ENCODE data around the gene HOXA4.

Gene HOXA4

DNA sequence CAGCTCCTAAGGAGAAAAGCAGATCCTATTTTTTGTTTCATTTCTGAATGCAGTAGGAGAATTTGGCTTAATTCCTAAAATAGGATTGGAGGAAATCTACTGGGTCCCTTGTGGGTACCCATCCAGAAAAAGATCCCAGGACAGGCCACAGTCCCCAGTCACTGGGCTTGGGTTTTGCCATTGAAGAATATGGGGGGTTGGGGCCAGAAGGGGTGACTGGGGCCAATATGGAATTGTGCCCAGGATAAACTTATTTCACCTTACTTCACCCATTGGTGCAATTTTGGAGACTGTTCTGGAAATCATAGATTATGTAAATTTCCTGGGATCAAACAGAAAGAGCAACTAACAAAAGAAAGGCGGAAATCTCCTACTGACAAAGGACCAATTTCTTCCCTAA is 7.9 kb upstream of the HOXA4 start:
- FAIRE-seq (no peak), DNase-seq (ENCODE audit: insufficient read length, low spot score) (no peak)

GRCh38 chr7:27137640-27138315 is 7.2 kb upstream of the HOXA4 start:
- no peak for FAIRE-seq
- DNase-seq (ENCODE audit: insufficient read length, low spot score) = no peak

DNA sequence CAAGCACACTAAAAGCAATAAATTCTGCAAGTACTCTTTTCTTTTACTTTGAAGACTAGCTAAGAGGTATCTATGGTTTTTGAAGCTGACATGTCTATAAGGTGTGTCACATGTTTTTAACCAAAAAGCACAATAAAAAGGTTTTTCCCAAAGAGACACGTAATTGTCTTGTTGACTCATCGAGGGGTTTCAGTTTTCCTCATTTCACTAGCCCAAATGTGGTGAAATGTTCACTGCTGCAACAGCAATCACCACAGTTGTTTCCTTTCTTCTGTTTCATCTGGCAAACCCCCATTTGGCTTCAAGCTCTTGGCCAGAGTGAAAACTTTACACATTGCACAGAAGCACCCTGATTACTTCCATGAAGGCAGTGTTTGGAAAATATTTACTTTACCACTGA is 3.8 kb upstream of the HOXA4 start:
- FAIRE-seq = no peak

DNA sequence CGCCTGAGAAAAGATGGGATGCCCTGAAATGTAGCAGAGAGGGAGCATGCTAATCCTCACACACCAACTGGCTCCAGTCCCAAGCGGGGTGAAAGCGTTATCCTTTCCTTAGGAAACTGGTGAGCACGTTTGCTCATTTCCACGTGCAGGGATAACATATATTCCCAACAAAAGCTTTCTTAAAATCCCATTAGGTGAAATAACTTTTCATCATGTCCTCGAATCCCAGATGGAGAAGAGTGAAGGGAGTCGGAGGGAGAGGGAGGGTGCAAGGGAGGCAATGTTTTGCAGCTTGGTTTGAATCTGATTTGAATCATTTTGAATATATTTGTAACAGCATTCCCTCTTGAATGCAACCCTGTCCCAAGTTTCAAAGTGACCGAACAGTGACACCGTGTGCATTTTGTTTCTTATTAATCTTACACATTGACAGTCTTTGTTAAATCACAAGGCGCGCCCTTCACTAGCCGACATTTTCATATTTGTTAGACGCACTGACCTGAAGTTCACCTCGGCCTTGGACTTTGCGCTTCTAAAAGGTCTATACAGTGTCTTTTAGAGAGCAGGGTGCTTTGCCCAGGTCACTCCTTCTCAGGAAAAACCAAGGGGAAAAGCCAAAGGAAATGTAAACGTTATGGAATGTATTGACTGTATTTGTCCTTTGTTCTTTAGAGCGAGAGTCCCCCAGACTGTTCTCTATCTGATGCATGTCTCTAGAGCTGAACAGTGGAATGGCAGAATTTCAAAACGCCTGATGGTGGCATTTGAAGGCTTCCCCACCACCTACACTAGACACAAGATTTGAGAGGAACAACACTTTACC is 3.1 kb upstream of the HOXA4 start:
- FAIRE-seq (no peak), DNase-seq (ENCODE audit: insufficient read length, low spot score) (no peak)

More for the DNA sequence above, 3.8 kb upstream of the HOXA4 start:
- no peak for DNase-seq (ENCODE audit: insufficient read length, low spot score)

- FAIRE-seq = no peak
- DNase-seq (ENCODE audit: insufficient read length, low spot score) = no peak
Observed at GRCh38 chr7:27132978-27133377, 2.4 kb upstream of the HOXA4 start.

- FAIRE-seq (no peak), DNase-seq (ENCODE audit: insufficient read length, low spot score) (no peak)
Observed at GRCh38 chr7:27132214-27132613, 1.7 kb upstream of the HOXA4 start.

DNA sequence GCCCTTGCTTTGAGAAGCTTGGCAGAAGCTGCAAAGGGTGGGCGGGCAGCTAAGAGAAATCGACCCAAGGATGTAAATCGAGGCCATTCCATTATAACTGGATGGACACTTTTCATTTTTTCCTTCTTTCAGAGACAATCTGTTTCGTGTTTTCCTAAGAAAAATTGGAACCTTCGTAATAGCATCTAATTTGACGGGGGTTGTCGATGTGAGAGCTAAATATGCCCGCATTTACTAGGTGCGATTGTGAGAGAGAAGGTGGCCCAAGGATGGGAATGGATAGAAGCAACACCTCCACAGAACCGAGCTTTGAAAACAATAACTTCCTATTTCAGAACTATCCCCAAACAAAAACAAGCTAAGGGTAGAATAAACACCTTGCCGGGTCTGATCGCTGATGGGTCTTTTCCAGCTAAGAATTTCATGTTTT is 848 bp upstream of the HOXA4 start:
- DNase-seq (ENCODE audit: insufficient read length, low spot score) (no peak), FAIRE-seq (no peak)

DNA sequence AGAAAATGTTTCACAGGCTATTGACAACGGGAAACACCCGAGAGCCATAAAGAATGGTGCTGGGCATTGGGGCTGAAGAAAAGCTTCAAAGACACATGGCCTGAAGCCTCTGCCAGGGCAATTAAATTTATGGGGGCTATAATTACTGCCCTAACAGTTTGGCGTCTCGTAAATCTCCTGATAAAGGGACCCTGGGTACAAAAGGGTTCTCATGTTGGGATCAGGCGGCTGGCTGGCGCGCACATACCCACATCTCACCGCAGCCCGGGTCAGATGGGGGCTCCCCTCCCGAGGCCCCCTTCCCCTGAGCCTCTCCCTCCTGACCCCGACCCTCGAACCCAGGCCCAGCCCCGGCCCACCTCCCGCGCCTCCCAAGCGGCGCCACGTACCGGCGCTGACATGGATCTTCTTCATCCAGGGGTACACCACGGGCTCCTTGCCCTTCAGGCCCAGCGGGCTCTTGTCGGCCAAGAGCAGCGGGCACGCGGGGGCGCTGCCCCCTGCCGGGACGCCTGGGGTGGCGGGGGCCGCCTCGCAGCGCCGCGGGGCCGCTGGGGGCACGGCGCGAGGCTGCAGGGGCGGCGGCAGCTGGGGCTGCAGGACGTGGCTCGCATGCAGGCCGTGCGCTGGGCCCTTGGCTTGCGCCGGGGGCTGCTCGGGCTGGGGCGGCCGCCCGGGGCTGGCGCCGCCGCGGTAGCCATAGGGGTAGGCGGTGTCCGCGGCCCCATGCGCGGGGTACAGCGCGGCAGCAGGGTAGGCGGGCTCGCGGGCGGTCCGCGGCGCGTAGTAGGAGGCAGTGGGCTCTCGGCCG is 623 bp downstream of the HOXA4 start:
- no peak for DNase-seq (ENCODE audit: insufficient read length, low spot score)
- no peak for FAIRE-seq

GRCh38 chr7:27128776-27129728 is 1.5 kb downstream of the HOXA4 start:
- FAIRE-seq (no peak), DNase-seq (ENCODE audit: insufficient read length, low spot score) (no peak)

GRCh38 chr7:27128034-27128433 is 2.5 kb downstream of the HOXA4 start:
- DNase-seq (ENCODE audit: insufficient read length, low spot score) (no peak), FAIRE-seq (no peak)

GRCh38 chr7:27126596-27127327 is 3.8 kb downstream of the HOXA4 start:
- no peak for DNase-seq (ENCODE audit: insufficient read length, low spot score)
- no peak for FAIRE-seq

DNA sequence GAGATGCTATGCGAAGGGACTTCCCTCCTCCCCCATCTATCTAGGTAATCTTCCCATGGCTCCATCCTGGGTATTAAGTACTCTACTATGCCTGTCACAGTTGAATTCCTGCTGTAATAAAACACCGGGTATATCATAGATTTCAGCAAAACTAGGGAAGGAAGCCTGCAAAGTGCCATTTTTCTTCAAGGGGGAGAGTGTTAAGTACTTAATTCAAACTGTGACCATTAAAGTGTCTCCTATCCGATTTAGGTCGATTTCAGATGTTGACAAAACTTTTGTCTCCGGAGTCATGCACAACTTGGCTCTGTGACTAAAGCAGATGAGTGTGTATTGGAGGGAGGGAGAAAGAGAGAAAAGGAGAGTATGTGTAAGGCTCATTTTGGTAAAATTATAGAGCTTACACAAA is 4.6 kb downstream of the HOXA4 start:
- DNase-seq (ENCODE audit: insufficient read length, low spot score) (no peak), FAIRE-seq (no peak)

- FAIRE-seq (no peak), DNase-seq (ENCODE audit: insufficient read length, low spot score) (no peak)
Observed at GRCh38 chr7:27124902-27125689, 5.5 kb downstream of the HOXA4 start.

- no peak for FAIRE-seq
- DNase-seq (ENCODE audit: insufficient read length, low spot score) = no peak
Observed at GRCh38 chr7:27124096-27124901, 6.3 kb downstream of the HOXA4 start.

DNA sequence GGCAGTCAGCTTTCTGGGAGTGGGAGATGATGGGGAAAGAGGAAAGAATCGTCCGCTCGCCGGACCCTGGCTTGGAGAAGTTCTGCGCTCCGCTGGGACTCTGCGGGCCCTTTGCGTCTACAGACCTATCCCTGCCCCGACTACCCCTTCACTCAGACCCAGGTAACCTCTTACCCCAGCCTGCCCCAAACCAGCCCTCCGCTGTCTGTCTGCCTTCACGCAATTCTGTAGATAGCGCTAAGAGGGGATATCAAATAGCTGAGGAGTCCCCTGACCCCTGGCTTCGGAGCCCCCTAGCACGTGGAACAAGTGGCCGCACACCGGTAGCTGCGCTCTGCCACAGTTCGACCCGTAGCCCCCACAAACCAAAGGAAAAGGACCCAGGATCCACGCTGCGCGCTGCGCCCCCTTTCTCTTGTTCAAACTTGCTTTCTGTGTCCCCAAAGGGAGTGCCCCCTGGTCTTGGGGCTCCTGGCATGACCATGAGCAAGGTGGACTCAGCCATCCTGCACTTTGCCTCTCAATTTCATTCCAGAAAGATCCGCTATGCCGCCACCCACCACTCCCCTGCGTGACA is 7.0 kb downstream of the HOXA4 start:
- FAIRE-seq = no peak

DNA sequence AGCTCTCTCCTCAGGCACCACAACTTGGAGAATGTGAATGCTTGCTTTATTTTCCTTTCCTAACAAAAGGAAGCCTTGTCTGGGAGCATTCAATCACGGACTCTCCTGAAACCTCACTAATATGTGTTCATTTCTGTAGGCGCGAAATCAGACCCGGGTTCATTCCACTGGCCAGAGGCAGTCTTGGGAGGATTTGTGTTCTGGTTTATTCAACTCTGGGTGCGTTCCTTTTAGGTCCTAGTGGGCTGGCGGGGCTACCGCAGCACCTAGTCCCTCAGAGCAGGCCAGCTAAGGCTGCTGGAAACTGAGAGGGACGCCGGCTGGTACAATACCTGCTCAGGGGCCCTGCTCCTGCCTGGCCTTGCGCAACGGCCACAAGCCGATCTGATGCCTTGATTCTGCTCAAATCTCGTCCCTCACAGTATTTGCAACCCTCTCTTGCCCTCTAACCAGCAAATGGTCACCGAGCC is 7.5 kb downstream of the HOXA4 start:
- DNase-seq (ENCODE audit: insufficient read length, low spot score) (no peak), FAIRE-seq (no peak)

More for the DNA sequence above, 7.0 kb downstream of the HOXA4 start:
- no peak for DNase-seq (ENCODE audit: insufficient read length, low spot score)

GRCh38 chr7:27122077-27122910 is 8.3 kb downstream of the HOXA4 start:
- no peak for DNase-seq (ENCODE audit: insufficient read length, low spot score)

More at GRCh38 chr7:27122077-27122910, 8.3 kb downstream of the HOXA4 start:
- FAIRE-seq = no peak
